ENCODE results near the gene NFKBIL1.
"Not testable (repeated sequence)": the region's sequence is repeated elsewhere in the genome, so short reads cannot be mapped to it uniquely, and the experiment has no call there.

Gene NFKBIL1

GRCh38 chr6:31546958-31547726 is at the start of gene NFKBIL1:
Gene NFKBIL1 (plus strand): TSS chr6:31547608. CDS start chr6:31547695, 87 bp downstream.
- DNase-seq, result peak; percentile 98

DNA sequence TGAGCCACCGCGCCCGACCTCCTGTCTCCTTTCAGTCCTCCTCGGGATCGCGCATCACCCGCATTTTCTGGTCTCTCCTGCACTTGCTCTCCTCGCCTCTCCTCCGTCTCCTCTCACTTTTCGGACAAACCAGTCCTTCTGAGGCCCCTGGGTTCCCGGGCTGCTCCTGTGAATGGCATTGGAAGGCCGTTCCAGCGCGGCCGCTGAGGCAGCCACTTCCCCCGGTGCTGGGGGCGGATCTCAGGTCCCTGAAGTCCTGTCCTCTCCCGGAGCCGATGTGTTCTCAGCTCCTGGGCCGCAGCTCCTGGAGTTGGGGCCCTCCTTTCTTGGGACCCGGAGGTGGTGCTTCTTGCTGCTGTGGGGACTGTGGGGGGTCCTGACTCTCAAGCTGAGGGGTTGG is 48.7 kb upstream of the NFKBIL1 start:
- DNase-seq, result no peak

DNA sequence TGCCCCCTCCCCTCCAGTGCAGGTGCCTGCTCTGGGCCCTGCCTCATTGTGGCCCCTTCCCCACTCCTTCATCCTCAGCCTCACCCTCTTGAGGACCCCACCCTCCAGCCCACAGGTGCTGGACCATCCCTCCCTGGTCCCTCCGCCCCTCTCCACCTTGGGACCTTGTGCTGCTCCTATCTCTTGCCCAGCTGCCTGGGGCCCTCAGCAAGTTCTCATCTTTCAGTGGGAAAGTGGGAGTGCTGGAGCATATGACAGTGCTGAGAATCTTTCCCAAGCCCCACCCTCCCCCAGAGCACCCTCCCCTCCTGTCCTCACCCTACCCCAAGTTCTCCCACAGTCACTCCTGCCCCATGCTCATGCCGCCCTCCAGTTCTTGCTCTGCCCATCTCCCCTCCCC is 47.8 kb upstream of the NFKBIL1 start:
- not testable (repeated sequence) for DNase-seq

DNA sequence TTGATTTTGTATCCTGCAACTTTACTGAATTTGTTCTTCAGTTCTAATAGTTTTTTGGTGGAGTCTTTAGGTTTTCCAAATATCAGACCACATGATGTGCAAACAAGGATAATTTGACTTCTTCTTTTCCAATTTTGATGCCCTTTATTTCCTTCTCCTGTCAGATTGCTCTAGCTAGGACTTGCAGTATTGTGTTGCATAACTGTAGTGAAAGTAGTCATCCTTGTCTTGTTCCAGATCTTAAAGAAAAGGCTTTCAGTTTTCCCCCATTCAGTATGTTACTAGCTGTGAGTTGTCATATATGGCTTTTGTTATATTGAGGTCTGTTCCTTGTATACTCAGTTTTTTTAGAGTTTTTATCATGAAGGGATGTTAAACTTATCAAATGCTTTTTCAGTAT is 44.8 kb upstream of the NFKBIL1 start:
- DNase-seq, result no peak

DNA sequence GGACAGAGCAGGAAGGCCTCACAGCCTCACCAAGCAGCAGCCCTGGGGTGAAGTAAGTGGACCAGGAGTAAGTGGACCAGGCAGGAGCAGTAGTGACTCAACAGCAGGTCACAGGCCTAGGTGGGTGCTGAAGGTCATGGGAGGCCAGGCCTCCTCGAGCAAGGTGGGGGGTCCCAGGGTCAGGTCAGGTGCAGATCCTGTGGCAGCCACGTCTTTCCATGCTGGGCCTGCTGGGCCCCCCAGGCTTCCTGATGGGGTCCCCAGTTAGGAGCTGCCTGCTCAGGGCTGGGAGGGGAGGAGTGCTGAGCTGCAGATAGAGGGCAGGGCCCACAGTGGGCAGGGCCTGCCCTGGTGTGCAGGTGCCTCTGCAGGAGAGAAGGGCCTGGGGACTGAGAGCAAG is 38.4 kb upstream of the NFKBIL1 start:
- not testable (repeated sequence) for DNase-seq

GRCh38 chr6:31510007-31510406 is 37.4 kb upstream of the NFKBIL1 start:
- no peak for DNase-seq

DNA sequence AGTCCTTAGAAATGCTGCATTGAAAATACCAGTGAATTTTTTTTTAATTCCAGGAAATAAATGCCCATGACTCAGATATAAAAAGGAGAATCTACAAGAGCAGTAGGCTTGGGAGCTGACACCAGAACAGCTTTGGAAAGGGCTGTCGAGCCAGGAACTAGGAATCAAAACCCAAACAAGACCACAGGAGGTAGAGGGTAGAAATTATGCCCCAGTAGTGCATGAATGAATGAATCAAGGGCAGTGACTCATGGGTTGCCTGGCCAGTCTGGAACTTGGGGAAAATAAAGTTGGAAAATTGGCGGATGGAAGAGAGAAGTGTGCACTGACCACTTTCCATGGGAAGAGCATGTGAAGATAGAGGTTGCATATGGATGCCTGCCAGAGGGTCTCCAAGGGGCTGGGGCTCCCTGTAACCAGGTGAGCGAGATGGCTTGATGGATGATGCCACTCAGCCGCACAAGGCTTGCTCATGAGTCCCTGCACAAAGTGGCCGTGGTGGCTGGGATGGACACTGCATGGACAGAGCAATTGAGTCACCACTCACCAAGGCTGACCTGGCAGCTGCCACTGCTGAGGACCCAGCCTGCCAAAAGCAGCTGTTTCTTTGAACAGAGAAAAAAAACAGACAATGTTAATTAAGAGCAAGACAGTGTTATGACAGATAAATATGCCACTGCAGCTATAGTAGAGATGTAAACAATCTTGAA is 33.8 kb upstream of the NFKBIL1 start:
- no peak for DNase-seq

GRCh38 chr6:31521835-31522234 is 25.6 kb upstream of the NFKBIL1 start:
- DNase-seq, result no peak

DNA sequence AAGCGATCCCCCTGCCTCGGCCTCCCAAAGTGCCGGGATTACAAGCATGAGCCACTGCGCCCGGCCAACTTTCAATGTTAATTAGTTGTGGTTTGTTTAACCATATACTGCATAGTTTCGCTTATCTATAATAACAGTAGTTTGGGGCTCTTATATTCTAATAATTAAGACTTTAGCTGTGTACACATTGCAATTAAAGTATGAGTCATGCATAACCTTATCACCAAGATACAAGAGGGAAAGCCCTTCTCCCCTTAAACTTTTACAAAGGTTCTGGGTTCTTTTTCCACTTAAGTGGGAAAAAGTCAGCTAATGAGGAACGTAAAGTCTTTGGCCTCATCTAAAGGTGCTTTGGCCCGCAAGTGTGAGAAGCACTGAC is 21.9 kb upstream of the NFKBIL1 start:
- no peak for DNase-seq

DNA sequence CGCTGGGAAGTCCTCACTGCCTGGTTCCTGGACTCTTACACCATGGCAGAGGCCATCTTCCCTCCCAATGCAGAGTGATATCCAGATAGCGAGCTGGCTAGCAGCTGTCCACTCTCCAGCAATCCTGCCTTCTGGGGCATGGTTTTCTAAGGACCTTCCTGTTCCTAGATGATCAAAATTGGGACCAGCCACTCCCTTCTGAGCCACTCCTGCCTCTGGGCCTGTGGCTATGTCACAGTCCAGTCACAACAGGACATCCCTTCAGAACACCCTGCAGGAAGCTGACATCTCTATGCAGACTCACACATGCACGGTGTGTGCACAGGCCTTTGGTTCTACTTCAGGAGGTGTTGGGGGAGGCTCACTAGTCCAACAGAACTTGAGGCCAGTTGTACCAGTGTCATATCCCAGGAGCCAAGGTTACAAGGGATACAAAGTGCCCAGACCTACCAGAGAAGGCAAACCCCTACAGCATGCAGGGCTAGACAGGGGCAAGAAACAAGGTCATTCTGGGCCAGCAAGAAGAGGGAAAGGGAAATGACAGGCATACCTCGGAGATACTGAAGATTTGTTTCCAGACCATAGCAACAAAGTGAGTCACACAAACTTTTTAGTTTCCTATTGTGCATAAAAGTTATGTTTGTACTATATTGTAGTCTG is 21.3 kb upstream of the NFKBIL1 start:
- no peak for DNase-seq

DNA sequence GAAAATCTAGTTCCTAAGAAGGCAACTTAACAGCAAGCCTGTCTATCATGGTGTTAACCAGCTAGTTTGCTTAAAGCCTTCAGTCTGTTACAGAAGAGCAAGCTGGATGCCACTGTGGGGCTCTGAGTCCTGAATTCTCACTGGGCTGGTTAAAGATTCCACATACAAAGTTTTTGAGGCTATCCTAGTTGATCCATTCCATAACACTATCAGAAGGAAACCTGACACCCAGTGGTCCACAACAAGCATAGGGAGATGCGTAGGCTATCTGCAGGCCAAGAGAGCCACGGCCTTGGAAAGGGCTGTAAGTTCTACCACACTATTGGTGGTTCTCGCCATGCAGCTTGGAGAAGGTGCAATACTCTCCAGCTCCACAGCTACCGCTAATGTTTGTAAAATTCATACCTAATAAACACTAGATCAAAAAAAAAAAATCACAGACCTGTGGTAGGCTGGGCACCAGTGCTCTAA is 19.1 kb upstream of the NFKBIL1 start:
- no peak for DNase-seq

DNA sequence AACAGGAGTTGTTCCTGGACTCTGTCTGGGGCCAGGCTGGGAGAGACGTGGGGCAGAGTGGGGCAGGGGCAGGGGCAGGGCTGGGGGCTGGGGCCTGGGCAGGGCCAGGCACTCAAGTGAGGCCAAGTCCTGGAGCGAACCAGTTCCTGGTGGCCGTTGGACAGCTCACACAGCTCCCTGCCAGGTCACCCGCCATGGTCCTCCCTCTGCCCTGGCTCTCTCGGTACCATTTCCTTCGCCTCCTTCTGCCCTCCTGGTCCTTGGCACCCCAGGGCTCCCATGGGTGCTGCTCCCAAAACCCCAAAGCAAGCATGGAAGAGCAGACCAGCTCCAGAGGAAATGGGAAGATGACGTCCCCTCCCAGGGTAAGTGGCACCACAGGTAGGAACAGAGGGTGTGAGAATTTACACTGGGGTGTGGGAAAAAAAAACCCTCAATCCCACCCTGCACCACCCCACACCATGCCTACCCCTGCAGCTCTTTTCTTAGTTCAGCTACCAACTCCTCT is 18.5 kb upstream of the NFKBIL1 start, which contains the start of gene MCCD1:
Gene MCCD1 (plus strand): TSS at position 142 of the 508 bp plus-strand sequence. CDS start 53 bp downstream, at position 195.
- no peak for DNase-seq

DNA sequence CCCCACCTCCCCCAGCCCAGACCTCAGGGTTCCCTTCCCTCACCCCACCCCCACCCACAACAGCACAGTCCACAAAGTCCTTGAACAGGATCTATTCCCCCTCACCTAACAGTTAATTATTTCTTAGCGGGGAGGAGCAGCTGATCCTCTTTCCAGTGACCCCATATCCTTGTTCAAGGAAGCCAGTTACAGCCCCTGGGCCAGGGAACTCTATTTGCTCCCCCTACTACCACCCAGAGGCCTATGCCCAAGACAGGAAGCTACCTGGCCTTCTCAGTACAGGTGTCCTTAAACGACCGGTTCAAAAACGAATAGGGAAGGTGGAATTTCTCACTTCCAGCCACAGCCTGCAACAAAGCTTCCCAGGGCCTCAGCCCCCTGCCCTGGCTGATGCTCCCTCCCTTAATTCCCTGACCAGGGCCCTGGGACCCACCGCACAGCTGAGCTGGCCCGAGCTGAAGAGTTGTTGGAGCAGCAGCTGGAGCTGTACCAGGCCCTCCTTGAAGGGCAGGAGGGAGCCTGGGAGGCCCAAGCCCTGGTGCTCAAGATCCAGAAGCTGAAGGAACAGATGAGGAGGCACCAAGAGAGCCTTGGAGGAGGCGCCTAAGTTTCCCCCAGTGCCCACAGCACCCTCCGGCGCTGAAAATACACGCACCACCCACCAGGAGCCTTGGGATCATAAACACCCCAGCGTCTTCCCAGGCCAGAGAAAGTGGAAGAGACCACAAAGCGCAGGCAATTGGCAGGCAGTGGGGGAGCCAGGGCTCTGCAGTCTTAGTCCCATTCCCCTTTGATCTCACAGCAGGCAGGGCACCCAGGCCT is 17.9 kb upstream of the NFKBIL1 start:
- no peak for DNase-seq

GRCh38 chr6:31530659-31531058 is 16.7 kb upstream of the NFKBIL1 start:
- DNase-seq, result no peak

DNA sequence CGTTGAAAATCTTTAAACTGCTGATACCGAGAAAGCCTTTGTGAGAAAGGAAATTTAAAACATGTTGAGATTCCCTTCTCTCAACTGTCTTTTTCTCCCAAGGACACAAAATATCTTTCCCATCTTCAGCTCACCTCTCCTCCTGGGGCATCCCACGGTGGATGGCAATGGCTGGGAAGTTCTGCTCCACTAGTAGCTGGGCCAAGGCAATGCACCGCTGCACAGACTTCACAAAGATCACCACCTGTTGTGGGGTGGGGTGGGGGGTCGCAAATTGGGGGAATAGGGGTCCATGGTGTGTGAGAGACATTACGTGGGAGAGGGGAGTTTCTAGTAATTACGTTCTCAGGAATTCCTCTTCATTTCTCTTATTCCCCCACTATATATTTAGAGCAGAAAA is 16.2 kb upstream of the NFKBIL1 start:
- no peak for DNase-seq

- no peak for DNase-seq
Measured at GRCh38 chr6:31531771-31532643, 15.4 kb upstream of the NFKBIL1 start.

- no peak for DNase-seq
Measured at GRCh38 chr6:31532644-31533454, 14.6 kb upstream of the NFKBIL1 start.

GRCh38 chr6:31533455-31533841 is 14.0 kb upstream of the NFKBIL1 start:
- DNase-seq, result no peak

GRCh38 chr6:31534011-31534410 is 13.4 kb upstream of the NFKBIL1 start:
- no peak for DNase-seq

DNA sequence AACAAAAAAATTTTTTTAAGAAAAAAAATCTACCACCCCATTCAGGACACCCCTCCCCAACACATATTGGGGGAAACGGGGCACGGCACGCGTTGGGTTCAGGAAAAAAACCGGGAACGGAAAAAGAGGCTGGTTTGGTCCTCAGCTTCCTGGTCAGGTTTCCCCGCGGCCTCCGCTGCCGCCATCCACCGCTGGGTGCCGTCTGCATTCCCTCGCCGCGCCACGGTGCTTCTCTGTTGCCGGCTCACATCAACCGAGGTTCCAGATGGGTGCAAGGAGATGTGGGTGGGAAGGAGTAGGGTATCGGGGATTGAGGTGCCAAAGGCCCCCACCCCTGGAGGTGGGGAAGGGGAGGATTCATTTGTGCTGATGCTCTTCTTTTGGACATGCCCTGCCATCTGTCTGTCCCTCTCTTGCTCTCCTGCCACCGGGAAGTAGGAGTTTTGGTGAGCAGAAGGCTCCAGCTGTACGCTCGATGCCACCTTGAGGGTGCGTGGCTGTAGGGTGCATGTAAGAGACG is 12.8 kb upstream of the NFKBIL1 start:
- DNase-seq, result no peak
